Measurements from ENCODE around the gene RDH14. TPM values are rescaled to one million over a fixed set of nuclear protein-coding genes. Genes with fewer than 3 reads are reported as not detected.

RDH14 gene
- polyA plus RNA-seq, 1 experiment, result 25.1 TPM

GRCh38 chr2:18550433-18550832 is 10.0 kb downstream of the RDH14 start:
- H3K9me3 ChIP-seq (ENCODE audit: control insufficient read depth, insufficient read depth, low read length), result no peaks in the 10 kb centered on the region
- H3K27ac ChIP-seq (ENCODE audit: low read depth, low read length), result no peak overlapping the region
- no peak for DNase-seq (ENCODE audit: low read depth, low spot score)
- no peaks in the 10 kb centered on the region for H3K27me3 ChIP-seq (ENCODE audit: control insufficient read depth, insufficient read depth, low read length)
- TF ChIP-seq CTCF (IDR thresholded peaks at IDR 0.05; ENCODE audit: low read depth, low read length), result no peak
- no peak overlapping the region for H3K4me3 ChIP-seq (ENCODE audit: low read depth, low read length)
- POLR2A ChIA-PET, result no interaction called here
- CTCF ChIA-PET, result no interaction called here

GRCh38 chr2:18549083-18549482 is 11.4 kb downstream of the RDH14 start:
- POLR2A ChIA-PET, result no interaction called here
- H3K9me3 ChIP-seq (ENCODE audit: control insufficient read depth, insufficient read depth, low read length), result no peaks in the 10 kb centered on the region
- H3K27ac ChIP-seq (ENCODE audit: low read depth, low read length), result no peak overlapping the region
- TF ChIP-seq CTCF (IDR thresholded peaks at IDR 0.05; ENCODE audit: low read depth, low read length), result no peak
- H3K27me3 ChIP-seq (ENCODE audit: control insufficient read depth, insufficient read depth, low read length), result no peaks in the 10 kb centered on the region
- no peak for DNase-seq (ENCODE audit: low read depth, low spot score)
- CTCF ChIA-PET, result no interaction called here
- no peak overlapping the region for H3K4me3 ChIP-seq (ENCODE audit: low read depth, low read length)

DNA sequence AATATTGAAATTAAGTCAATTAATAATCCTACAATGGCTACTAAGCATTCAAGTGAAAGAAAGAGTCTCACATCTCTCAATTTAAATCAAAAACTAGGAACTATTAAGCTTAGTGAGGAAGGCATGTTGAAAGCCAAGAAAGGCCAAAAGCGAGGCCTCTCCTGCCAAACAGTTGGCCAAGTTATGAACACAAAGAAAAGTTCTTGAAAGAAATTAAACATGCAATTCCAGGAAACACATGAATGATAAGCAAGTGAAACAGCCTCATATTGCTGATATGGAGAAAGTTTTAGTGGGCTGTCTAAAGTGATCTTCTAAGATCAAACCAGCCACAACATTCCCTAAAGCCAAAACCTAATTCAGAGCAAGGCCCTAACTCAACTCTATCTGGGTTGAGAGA is 11.8 kb downstream of the RDH14 start:
- Histone ChIP-seq H3K27ac (ENCODE audit: low read depth, low read length) (no peak overlapping the region), H3K4me3 (ENCODE audit: low read depth, low read length) (no peak overlapping the region), H3K27me3 (ENCODE audit: control insufficient read depth, insufficient read depth, low read length) (no peaks in the 10 kb centered on the region), H3K9me3 (ENCODE audit: control insufficient read depth, insufficient read depth, low read length) (no peaks in the 10 kb centered on the region)
- CTCF ChIA-PET, result no interaction called here
- no peak for DNase-seq (ENCODE audit: low read depth, low spot score)
- POLR2A ChIA-PET, result no interaction called here
- no peak for TF ChIP-seq CTCF (IDR thresholded peaks at IDR 0.05; ENCODE audit: low read depth, low read length)

GRCh38 chr2:18546567-18546966 is 13.9 kb downstream of the RDH14 start:
- no peak for DNase-seq (ENCODE audit: low read depth, low spot score)
- CTCF ChIA-PET, result interaction anchor here (1.4 to 1.5 kb wide), 2 partner anchors 19 to 27 kb away, joined by 3 to 6 read pairs; no protein-coding TSS in a partner anchor

GRCh38 chr2:18545384-18545783 is 15.1 kb downstream of the RDH14 start:
- no peak overlapping the region for H3K4me3 ChIP-seq (ENCODE audit: low read depth, low read length)
- CTCF ChIA-PET, result interaction anchor here (1.5 kb wide), 1 partner anchor 26 kb away, joined by 3 read pairs; no protein-coding TSS in a partner anchor
- TF ChIP-seq CTCF (IDR thresholded peaks at IDR 0.05; ENCODE audit: low read depth, low read length), result no peak
- H3K27me3 ChIP-seq (ENCODE audit: control insufficient read depth, insufficient read depth, low read length), result no peaks in the 10 kb centered on the region
- no peaks in the 10 kb centered on the region for H3K9me3 ChIP-seq (ENCODE audit: control insufficient read depth, insufficient read depth, low read length)
- POLR2A ChIA-PET, result no interaction called here
- no peak overlapping the region for H3K27ac ChIP-seq (ENCODE audit: low read depth, low read length)
- DNase-seq (ENCODE audit: low read depth, low spot score), result no peak

More at GRCh38 chr2:18546567-18546966, 13.9 kb downstream of the RDH14 start:
- TF ChIP-seq CTCF (IDR thresholded peaks at IDR 0.05; ENCODE audit: low read depth, low read length), result no peak
- Histone ChIP-seq H3K27ac (ENCODE audit: low read depth, low read length) (no peak overlapping the region), H3K9me3 (ENCODE audit: control insufficient read depth, insufficient read depth, low read length) (no peaks in the 10 kb centered on the region), H3K4me3 (ENCODE audit: low read depth, low read length) (no peak overlapping the region), H3K27me3 (ENCODE audit: control insufficient read depth, insufficient read depth, low read length) (no peaks in the 10 kb centered on the region)
- POLR2A ChIA-PET, result interaction anchor here (1.1 kb wide), 2 partner anchors 14 to 379 kb away, joined by 3 to 7 read pairs; partner anchors contain the start of gene RDH14
